K562 (cell line): ENCODE measurements around the gene GALNT16. TPM values are rescaled to one million over a fixed set of nuclear protein-coding genes. Genes with fewer than 3 reads are reported as not detected.
A peak's percentile ranks its signal among the peaks of the same experiment; 100 is the strongest.

Experiments used
- ATAC-seq: fragments of 200-7000 bp; cut with Tn5 transposase; 3 replicates; pipeline ENCODE4 v1.9.1; 2020; ENCODE audit warnings: moderate library complexity
- Bru-seq: library from RNA; stranded (reverse); fragments of 400-500 nt; gene quantifications from one replicate; lab custom pipeline; 2021; lab: Mats Ljungman, UMichigan
- BruChase-seq, 2 experiments: library from RNA; stranded (reverse); fragments of 400-500 nt; gene quantifications; one replicate each; lab custom pipeline; 2021; lab: Mats Ljungman, UMichigan
- BruUV-seq: library from RNA; stranded (reverse); fragments of 400-500 nt; replicated peaks from 2 replicates; lab custom pipeline; 2021; lab: Mats Ljungman, UMichigan
- CTCF ChIA-PET: fragments of 300-600 bp; formaldehyde crosslinking; extraction: SDS; loops from one replicate; lab custom pipeline; 2021; ENCODE audit warnings: low intra/inter-chr PET ratio; lab: Yijun Ruan, JAX
- POLR2A ChIA-PET: fragments of 300-600, 350-650 bp; sonication (Branson Sonifier 250); formaldehyde crosslinking; extraction: SDS; loops from one replicate; lab custom pipeline; 2021; ENCODE audit warnings: antibody characterized with exemption, inconsistent platforms; lab: Yijun Ruan, JAX
- DNase-seq, 4 experiments: peaks; one replicate each; pipeline versions ENCODE4 v3.0.0 to v3.0.0-alpha.2; 2011 to 2018; ENCODE audit warnings: low spot score in 3 of 4, mixed read lengths in 3 of 4; ENCODE audit errors: extremely low read depth in 1 of 4
- FAIRE-seq: peaks from 2 replicates; lab custom pipeline; 2011; peaks lifted over from hg19 to GRCh38; lab: Jason Lieb, UNC
- H2AFZ ChIP-seq: 2 replicates; pipeline ENCODE4 v1.6.0; 2011; ENCODE audit warnings: low read depth, low read length, control low read depth, inconsistent platforms
- H3K27ac ChIP-seq: fragments of 200-600 bp; 3 replicates; pipeline ENCODE4 v1.8.0; 2011; ENCODE audit warnings: low read depth, mild to moderate bottlenecking, control low read depth, inconsistent platforms, low read length, moderate library complexity, mixed read lengths; ENCODE audit errors: extremely low read depth
- H3K27me3 ChIP-seq, 2 experiments: fragments of 300-600 bp in 1 of 2; 2 replicates in 1 of 2; 3 replicates in 1 of 2; pipeline versions ENCODE4 v1.6.0 to v1.8.0; 2011; ENCODE audit warnings: inconsistent platforms in 2 of 2, low read length in 2 of 2, mild to moderate bottlenecking in 1 of 2, mixed read lengths in 1 of 2, moderate library complexity in 1 of 2; ENCODE audit not compliant: control insufficient read depth in 2 of 2, insufficient read depth in 2 of 2
- H3K36me3 ChIP-seq: fragments of 300-600 bp; 3 replicates; pipeline ENCODE4 v1.8.0; 2011; ENCODE audit warnings: mild to moderate bottlenecking, low read length, inconsistent platforms; ENCODE audit not compliant: control insufficient read depth, insufficient read depth
- H3K4me1 ChIP-seq, 2 experiments: fragments of 200-600 bp in 1 of 2; replicated peaks in 1 of 2; 2 replicates in 1 of 2; 3 replicates in 1 of 2; pipeline versions ENCODE4 v1.5.1 to v1.8.0; 2011; ENCODE audit warnings: inconsistent platforms in 2 of 2, low read length in 2 of 2, mild to moderate bottlenecking in 1 of 2, mixed read lengths in 1 of 2, moderate library complexity in 1 of 2; ENCODE audit not compliant: control insufficient read depth in 2 of 2, insufficient read depth in 2 of 2
- H3K4me2 ChIP-seq: 2 replicates; pipeline ENCODE4 v1.6.1; 2011; ENCODE audit warnings: low read length, control low read depth, inconsistent platforms, mixed read lengths; ENCODE audit not compliant: insufficient read depth
- H3K4me3 ChIP-seq: fragments of 200-600 bp; sonication (generic), shearing (Covaris generic); 2 replicates; pipeline ENCODE4 v1.5.1; 2016; ENCODE audit warnings: control low read depth, inconsistent platforms
- H3K79me2 ChIP-seq: fragments of 200-600 bp; 3 replicates; pipeline ENCODE4 v1.8.0; 2011; ENCODE audit warnings: low read length, inconsistent platforms; ENCODE audit not compliant: control insufficient read depth, insufficient read depth
- H3K9ac ChIP-seq, 2 experiments: 2 replicates each; pipeline versions ENCODE4 v1.6.0 to v1.6.1; 2011; ENCODE audit warnings: low read depth in 2 of 2, low read length in 2 of 2, control low read depth in 1 of 2, inconsistent platforms in 1 of 2, mild to moderate bottlenecking in 1 of 2, mixed read lengths in 1 of 2; ENCODE audit not compliant: insufficient read depth in 1 of 2
- H3K9me1 ChIP-seq: one replicate; pipeline ENCODE4 v1.6.0; 2011; ENCODE audit warnings: inconsistent platforms, mild to moderate bottlenecking, low read length, moderate library complexity; ENCODE audit not compliant: control insufficient read depth, insufficient read depth
- H3K9me3 ChIP-seq: replicated peaks from 2 replicates; pipeline ENCODE4 v1.5.1; 2011; ENCODE audit warnings: low read depth, low read length, inconsistent platforms; ENCODE audit not compliant: control insufficient read depth, insufficient read depth
- H4K20me1 ChIP-seq: replicated peaks from 2 replicates; pipeline ENCODE4 v1.6.1; 2011; ENCODE audit warnings: low read length, inconsistent platforms, mixed read lengths; ENCODE audit not compliant: control insufficient read depth, insufficient read depth
- FOXK2 ChIP-seq, 2 experiments: fragments of 450-650 bp; IDR thresholded peaks in 1 of 2; conservative IDR thresholded peaks in 1 of 2; 2 replicates each; pipeline ENCODE4 v1.6.1; 2016; ENCODE audit warnings: low read depth in 2 of 2, mild to moderate bottlenecking in 1 of 2
- SMARCA4 ChIP-seq: fragments of 450-650 bp; IDR thresholded peaks from 2 replicates; pipeline ENCODE4 v1.6.1; 2016
- WGBS: fragments of 100-300 bp; shearing (Covaris generic); methylation state at CpG from one replicate; pipeline ENCODE4 v1.1.6; 2016; ENCODE audit warnings: low coverage, mixed read lengths; ENCODE audit not compliant: insufficient coverage; ENCODE audit errors: missing lambda C conversion rate; 5-methylcytosine and 5-hydroxymethylcytosine counted together
- in situ Hi-C: fragments of 300-500 bp; cut with MboI; formaldehyde crosslinking; loops from 4 replicates; pipeline ENCODE4 v1.15.0; 2018; ENCODE audit warnings: inconsistent platforms, mixed read lengths
- intact Hi-C: fragments of 100-400 bp; cut with micrococcal nuclease; formaldehyde crosslinking; loops from 2 replicates; pipeline ENCODE4 v1.14.2; 2022
- long read RNA-seq, 3 experiments: library from polyadenylated mRNA in 2 of 3; library from RNA in 1 of 3; unstranded in 2 of 3; stranded (forward) in 1 of 3; transcript quantifications; one replicate each; pipeline ENCODE4 v2.0.0, GENCODE V29; 2019 to 2022
- polyA minus RNA-seq, 3 experiments: library from RNA; depleted of rRNA, polyadenylated mRNA; stranded (reverse); fragments of >200 nt; gene quantifications; 2 replicates each; pipeline ENCODE4 v1.2.3, GENCODE V29; 2011
- polyA plus RNA-seq, 8 experiments: library from polyadenylated mRNA; depleted of rRNA in 4 of 8; stranded (reverse) in 5 of 8; unstranded in 3 of 8; fragments of >200 nt; fragmentation: Nextera tagmentation in 2 of 8; fragmentation: Illumina TruSeq in 1 of 8; extraction: Ambion mirVana in 2 of 8; extraction: Trizol in 1 of 8; gene quantifications; 2 replicates each; pipeline versions ENCODE4 v1.2.1 to v1.2.3, GENCODE V29; 2011 to 2014; ENCODE audit warnings: inconsistent platforms in 1 of 8, missing spikeins in 1 of 8
- total RNA-seq, 7 experiments: library from RNA; depleted of rRNA in 6 of 7; stranded (reverse); fragments of >200 nt in 6 of 7; fragmentation: Illumina TruSeq in 2 of 7; extraction: Trizol in 2 of 7; gene quantifications; 2 replicates each; pipeline versions ENCODE4 v1.2.1 to v1.2.3, GENCODE V29; 2011 to 2021; ENCODE audit warnings: low replicate concordance in 1 of 7
- TF ChIP-seq, protein P1 (sequence below): fragments of 200-800 bp; sonication (Bioruptor generic); IDR thresholded peaks from 2 replicates; pipeline ENCODE4 v1.6.1; 2017; ENCODE audit warnings: missing genetic modification characterization, missing compliant biosample characterization
- TF ChIP-seq, protein P2 (sequence below): IDR thresholded peaks from 2 replicates; pipeline ENCODE4 v1.6.1; 2011; ENCODE audit warnings: borderline replicate concordance, low read depth, mild to moderate bottlenecking, moderate library complexity, low read length; ENCODE audit not compliant: insufficient read depth, poor library complexity, severe bottlenecking
- TF ChIP-seq, protein P3 (sequence below), 3 experiments: IDR thresholded peaks in 2 of 3; conservative IDR thresholded peaks in 1 of 3; 2 replicates each; pipeline ENCODE4 v1.5.1; 2011 to 2012; ENCODE audit warnings: low read length in 3 of 3, mild to moderate bottlenecking in 3 of 3, control low read depth in 2 of 3, improper control_type of control experiment in 1 of 3, inconsistent platforms in 1 of 3, low read depth in 1 of 3, mixed read lengths in 1 of 3, moderate library complexity in 1 of 3; ENCODE audit not compliant: insufficient read depth in 2 of 3

GALNT16 gene
- total RNA-seq (2011; cell fraction: chromatin; rRNA removed; ENCODE audit: low replicate concordance) = 0.07 TPM in 1 of 2 replicates, not detected in the other
- not detected in 2 replicates for total RNA-seq (2011; cell fraction: nucleolus; rRNA removed)
- total RNA-seq (2011; cell fraction: nucleoplasm; rRNA removed) = not detected in 2 replicates
- not detected in 2 replicates for total RNA-seq (2014; rRNA removed)
- not detected in 2 replicates for total RNA-seq (2014; rRNA removed; fragmentation: Illumina TruSeq; extraction: Trizol)
- total RNA-seq (2015; rRNA removed; fragmentation: Illumina TruSeq; extraction: Trizol) = not detected in 2 replicates
- not detected in 2 replicates for total RNA-seq (2021)
- polyA plus RNA-seq (2011; rRNA removed) = not detected in 2 replicates
- polyA plus RNA-seq (2011; cell fraction: cytosol; rRNA removed) = not detected in 2 replicates
- not detected in 2 replicates for polyA plus RNA-seq (2011; cell fraction: nucleus; rRNA removed)
- not detected in 2 replicates for polyA plus RNA-seq (2012)
- not detected in 2 replicates for polyA plus RNA-seq (2014; fragmentation: Illumina TruSeq; extraction: Trizol)
- polyA plus RNA-seq (2014; fragmentation: Nextera tagmentation; extraction: Ambion mirVana) = not detected
- polyA plus RNA-seq (2014; rRNA removed) = not detected in 2 replicates
- not detected in 2 replicates for polyA minus RNA-seq (2011; rRNA and poly(A)+ RNA removed)
- polyA minus RNA-seq (2011; cell fraction: cytosol; rRNA and poly(A)+ RNA removed) = not detected in 2 replicates
- not detected in 2 replicates for polyA minus RNA-seq (2011; cell fraction: nucleus; rRNA and poly(A)+ RNA removed)
- percentile 3 among the genes with signal in this experiment for Bru-seq, nascent RNA
- BruChase-seq, experiment 1, labeled RNA remaining after a 2-hour chase = percentile 3 among the genes with signal in this experiment
- percentile 8 among the genes with signal in this experiment for BruChase-seq, experiment 2, labeled RNA remaining after a 6-hour chase
- long read RNA-seq, experiment 1 = 0 reads
- long read RNA-seq, experiment 2 = 0 reads
- long read RNA-seq, experiment 3 = 0 reads

DNA sequence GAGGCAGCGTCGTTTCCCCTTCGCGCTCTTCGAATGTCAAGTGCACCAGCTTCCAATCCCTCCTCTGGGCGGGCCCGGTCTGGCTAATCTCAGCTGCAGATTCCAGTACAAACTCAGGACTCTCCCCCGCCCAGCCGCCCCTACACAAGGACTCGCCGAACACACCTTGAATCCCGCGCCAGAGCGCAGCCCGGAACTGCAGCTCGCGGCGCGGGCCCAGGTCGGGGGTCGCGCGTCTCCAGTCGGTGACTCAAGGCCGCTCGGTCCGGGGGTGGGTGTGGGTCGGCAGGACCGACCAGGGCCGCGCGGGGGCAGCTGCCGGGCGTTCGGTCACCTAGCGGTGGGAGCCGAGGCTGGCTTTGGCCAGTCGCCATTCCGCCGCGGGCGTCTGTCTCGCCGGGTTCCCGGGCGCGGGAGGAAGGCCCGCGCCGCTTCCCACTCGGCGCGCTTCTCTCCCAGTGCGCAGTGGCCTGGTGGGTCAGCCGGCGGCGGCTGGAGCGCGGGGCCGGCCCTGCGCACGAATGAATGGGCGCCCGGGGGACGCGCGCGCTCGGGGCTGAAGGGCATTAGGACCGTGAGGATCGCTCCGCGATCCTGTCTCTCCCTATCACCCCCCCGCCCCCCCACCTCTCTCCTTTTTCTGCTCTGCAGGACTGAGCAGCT, at the start of gene GALNT16:
TSS of gene GALNT16 (plus strand) at position 632 of the 663 bp plus-strand sequence. CDS start 133 bp downstream, outside the sequence.
- WGBS = 5% methylated on average over 10 of the region's 74 CpGs
- Histone ChIP-seq H2AFZ (no peak within 1 kb of the TSS), H3K9me1 (no peaks in the 10 kb centered on the region), H3K79me2 (no peaks in the 10 kb centered on the region), H4K20me1 (no peaks in the 10 kb centered on the region), H3K27ac (no peak within 1 kb of the TSS), H3K4me1 (peaks cover 0 to 23% of the 10 kb centered on the region in 2 experiments; a peak in 2 of 5 replicates), H3K27me3 (peaks cover 11 to 69% of the 10 kb centered on the region in 2 experiments; a peak in 4 of 5 replicates), H3K9ac (no peak within 1 kb of the TSS), H3K9me3 (no peaks in the 10 kb centered on the region), H3K36me3 (no peaks in the 10 kb centered on the region), H3K4me2 (no peak within 1 kb of the TSS), H3K4me3 (no peak within 1 kb of the TSS; the same call in 1 of the 2 replicates)
- intact Hi-C loops (no loop called here), in situ Hi-C loops (loop anchor here (5.0 to 25.0 kb wide), 2 partner anchors 88 to 203 kb away; no protein-coding TSS in a partner anchor)
- ATAC-seq = peak; percentile 61
- ChIA-PET POLR2A (no interaction called here), CTCF (no interaction called here)
- no TSS peak for BruUV-seq
- TF ChIP-seq, protein P1, sequence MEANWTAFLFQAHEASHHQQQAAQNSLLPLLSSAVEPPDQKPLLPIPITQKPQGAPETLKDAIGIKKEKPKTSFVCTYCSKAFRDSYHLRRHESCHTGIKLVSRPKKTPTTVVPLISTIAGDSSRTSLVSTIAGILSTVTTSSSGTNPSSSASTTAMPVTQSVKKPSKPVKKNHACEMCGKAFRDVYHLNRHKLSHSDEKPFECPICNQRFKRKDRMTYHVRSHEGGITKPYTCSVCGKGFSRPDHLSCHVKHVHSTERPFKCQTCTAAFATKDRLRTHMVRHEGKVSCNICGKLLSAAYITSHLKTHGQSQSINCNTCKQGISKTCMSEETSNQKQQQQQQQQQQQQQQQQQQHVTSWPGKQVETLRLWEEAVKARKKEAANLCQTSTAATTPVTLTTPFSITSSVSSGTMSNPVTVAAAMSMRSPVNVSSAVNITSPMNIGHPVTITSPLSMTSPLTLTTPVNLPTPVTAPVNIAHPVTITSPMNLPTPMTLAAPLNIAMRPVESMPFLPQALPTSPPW = peak; percentile 44
- TF ChIP-seq, protein P2, sequence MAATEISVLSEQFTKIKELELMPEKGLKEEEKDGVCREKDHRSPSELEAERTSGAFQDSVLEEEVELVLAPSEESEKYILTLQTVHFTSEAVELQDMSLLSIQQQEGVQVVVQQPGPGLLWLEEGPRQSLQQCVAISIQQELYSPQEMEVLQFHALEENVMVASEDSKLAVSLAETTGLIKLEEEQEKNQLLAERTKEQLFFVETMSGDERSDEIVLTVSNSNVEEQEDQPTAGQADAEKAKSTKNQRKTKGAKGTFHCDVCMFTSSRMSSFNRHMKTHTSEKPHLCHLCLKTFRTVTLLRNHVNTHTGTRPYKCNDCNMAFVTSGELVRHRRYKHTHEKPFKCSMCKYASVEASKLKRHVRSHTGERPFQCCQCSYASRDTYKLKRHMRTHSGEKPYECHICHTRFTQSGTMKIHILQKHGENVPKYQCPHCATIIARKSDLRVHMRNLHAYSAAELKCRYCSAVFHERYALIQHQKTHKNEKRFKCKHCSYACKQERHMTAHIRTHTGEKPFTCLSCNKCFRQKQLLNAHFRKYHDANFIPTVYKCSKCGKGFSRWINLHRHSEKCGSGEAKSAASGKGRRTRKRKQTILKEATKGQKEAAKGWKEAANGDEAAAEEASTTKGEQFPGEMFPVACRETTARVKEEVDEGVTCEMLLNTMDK = peak; percentile 22
- no peak for TF ChIP-seq SMARCA4
- TF ChIP-seq FOXK2 (conservative IDR thresholded peaks at IDR 0.05 in 1 of 2, IDR thresholded peaks at IDR 0.05 in 1 of 2; ENCODE audit: low read depth in 2 of 2) = no peak
- TF ChIP-seq, protein P3, sequence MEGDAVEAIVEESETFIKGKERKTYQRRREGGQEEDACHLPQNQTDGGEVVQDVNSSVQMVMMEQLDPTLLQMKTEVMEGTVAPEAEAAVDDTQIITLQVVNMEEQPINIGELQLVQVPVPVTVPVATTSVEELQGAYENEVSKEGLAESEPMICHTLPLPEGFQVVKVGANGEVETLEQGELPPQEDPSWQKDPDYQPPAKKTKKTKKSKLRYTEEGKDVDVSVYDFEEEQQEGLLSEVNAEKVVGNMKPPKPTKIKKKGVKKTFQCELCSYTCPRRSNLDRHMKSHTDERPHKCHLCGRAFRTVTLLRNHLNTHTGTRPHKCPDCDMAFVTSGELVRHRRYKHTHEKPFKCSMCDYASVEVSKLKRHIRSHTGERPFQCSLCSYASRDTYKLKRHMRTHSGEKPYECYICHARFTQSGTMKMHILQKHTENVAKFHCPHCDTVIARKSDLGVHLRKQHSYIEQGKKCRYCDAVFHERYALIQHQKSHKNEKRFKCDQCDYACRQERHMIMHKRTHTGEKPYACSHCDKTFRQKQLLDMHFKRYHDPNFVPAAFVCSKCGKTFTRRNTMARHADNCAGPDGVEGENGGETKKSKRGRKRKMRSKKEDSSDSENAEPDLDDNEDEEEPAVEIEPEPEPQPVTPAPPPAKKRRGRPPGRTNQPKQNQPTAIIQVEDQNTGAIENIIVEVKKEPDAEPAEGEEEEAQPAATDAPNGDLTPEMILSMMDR (IDR thresholded peaks at IDR 0.05 in 2 of 3, conservative IDR thresholded peaks at IDR 0.05 in 1 of 3; ENCODE audit: insufficient read depth in 2 of 3, low read depth in 1 of 3, low read length in 3 of 3) = peak in 1 of 3 experiments; percentile 71; a peak in 2 of 6 replicates
- FAIRE-seq = no peak
- DNase-seq = peak in 3 of 4 experiments; percentile 18 to 47 (median 42)
